GM19463 (cell line): ENCODE results near the gene SPHKAP.
"Not testable (repeated sequence)": the region's sequence is repeated elsewhere in the genome, so short reads cannot be mapped to it uniquely, and the experiment has no call there.

Experiments used
- ATAC-seq: cut with Tn5 transposase; IDR thresholded peaks from one replicate; pipeline ENCODE4 v1.9.1; 2021; ENCODE audit warnings: mild to moderate bottlenecking, moderate library complexity; ENCODE audit not compliant: unreplicated experiment

SPHKAP gene

GRCh38 chr2:228039752-228040534 lies 141.5 kb downstream of the SPHKAP start:
- peak; percentile 68 for ATAC-seq

- ATAC-seq = no peak
Measured at GRCh38 chr2:228038967-228039366, 142.5 kb downstream of the SPHKAP start.

DNA sequence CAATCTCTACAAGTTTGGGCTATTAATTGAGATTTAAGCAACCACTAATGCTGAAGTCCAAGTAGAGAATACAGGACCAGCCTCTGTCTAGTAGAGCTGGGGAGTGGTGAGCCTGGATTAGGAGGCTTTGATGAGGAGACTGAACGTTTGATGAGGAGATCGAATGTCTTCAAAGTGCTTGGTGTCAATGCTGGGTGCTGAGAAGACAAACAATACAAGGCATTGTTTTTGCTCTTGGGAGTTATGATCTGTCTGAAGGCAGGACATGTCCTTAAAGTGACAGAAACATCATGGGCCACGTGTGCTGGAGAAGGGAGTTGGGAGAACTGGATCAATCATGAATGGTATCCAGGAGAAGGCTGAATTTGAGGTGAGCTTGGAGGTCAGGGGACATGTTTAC lies 143.6 kb downstream of the SPHKAP start:
- ATAC-seq = no peak

DNA sequence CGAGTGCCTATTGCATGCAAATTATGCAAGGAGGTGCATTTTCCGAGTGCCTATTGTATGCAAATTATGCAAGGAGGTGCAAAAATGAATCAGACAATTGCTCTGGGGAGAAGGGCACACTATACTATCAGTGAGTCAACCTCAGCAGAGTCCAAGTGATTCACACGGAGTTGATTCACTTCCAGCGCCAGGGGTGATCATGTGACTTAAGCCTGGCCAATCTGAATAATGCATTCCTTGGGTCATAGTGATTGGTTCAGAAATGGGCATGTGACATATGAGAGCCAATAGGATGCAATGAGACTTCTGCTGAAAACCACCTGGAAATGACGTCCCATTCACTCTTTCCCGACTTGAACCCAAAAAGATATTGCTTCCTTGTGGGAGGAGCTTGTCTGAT lies 157.9 kb downstream of the SPHKAP start:
- ATAC-seq = no peak

- no peak for ATAC-seq
Measured at GRCh38 chr2:228018311-228018710, 163.2 kb downstream of the SPHKAP start.

GRCh38 chr2:228017784-228018183 lies 163.7 kb downstream of the SPHKAP start:
- no peak for ATAC-seq

DNA sequence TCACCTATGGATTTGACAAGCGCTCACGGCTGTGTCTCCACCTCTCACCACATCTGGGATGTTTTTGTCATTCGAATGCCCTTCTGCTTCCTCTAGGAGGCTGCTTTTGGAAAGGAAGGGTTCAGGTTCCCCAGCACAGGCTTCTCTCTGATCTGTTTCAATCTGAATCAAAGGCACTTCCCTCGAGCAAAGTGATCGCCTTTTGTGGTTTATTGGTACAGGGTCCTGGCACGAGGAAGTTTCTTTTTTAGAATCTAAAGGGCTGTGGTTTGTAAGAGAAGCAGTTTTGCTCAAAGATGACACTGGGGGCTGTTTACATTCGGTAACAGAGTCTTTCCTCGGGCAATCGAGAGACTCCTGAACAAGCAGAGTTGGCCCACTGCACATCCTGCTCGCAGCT lies 165.1 kb downstream of the SPHKAP start:
- ATAC-seq = no peak

GRCh38 chr2:228015741-228016140 lies 165.7 kb downstream of the SPHKAP start:
- no peak for ATAC-seq

DNA sequence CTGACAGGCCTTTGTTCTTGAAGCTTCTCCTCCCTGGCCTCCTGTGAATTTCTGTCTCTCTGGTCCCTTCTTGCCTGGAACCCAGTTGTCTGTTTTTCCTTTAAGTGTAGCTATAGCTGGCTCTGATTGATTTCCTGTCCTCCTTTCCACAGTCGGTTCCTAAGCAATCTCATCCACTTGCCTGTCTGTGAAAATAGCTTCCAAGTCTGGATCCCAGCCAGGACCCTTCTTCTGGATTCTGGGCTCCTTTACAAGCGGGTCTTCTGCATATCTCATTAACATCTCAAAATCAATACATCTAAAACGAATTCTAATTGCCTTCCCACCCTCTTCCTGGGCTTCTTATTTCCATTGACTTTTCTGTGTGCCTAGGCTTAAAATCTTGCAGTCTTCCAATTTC lies 185.1 kb downstream of the SPHKAP start:
- ATAC-seq = no peak

GRCh38 chr2:227990937-227991336 lies 190.6 kb downstream of the SPHKAP start:
- ATAC-seq = no peak

GRCh38 chr2:227973241-227973640 lies 208.2 kb downstream of the SPHKAP start:
- no peak for ATAC-seq

DNA sequence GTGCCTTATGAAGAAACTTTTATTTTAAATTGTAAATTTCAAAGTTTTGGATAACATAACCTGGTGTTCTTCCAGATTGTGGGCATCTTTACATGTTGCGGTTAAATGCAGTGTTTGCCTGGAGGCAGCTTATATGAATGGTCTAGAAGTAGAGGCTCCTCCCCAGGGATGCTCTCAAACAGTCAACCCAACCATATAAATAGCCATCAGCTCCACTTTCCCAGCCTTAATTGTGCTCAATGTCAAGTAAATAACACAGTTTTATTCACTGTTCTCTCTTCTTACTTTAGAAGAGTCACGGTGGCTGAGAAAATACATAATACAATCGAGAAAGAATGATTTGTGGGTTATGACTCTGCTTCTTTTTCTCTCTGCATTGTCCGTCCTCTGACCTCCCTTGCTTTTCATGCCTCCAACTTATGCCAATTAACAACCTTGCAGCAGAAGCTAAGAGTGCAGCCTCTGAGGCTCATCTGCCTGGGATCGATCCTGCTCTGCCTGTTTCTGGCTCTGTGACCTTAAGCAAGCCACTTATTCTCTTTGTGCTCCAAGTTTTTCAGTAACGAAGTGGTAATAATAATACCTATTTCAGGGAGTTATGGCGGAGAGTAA lies 209.8 kb downstream of the SPHKAP start:
- ATAC-seq = no peak

GRCh38 chr2:227960317-227960716 lies 221.2 kb downstream of the SPHKAP start:
- no peak for ATAC-seq

- no peak for ATAC-seq
Measured at GRCh38 chr2:227942965-227943364, 238.5 kb downstream of the SPHKAP start.

GRCh38 chr2:227942021-227942420 lies 239.5 kb downstream of the SPHKAP start:
- peak; percentile 72 for ATAC-seq

DNA sequence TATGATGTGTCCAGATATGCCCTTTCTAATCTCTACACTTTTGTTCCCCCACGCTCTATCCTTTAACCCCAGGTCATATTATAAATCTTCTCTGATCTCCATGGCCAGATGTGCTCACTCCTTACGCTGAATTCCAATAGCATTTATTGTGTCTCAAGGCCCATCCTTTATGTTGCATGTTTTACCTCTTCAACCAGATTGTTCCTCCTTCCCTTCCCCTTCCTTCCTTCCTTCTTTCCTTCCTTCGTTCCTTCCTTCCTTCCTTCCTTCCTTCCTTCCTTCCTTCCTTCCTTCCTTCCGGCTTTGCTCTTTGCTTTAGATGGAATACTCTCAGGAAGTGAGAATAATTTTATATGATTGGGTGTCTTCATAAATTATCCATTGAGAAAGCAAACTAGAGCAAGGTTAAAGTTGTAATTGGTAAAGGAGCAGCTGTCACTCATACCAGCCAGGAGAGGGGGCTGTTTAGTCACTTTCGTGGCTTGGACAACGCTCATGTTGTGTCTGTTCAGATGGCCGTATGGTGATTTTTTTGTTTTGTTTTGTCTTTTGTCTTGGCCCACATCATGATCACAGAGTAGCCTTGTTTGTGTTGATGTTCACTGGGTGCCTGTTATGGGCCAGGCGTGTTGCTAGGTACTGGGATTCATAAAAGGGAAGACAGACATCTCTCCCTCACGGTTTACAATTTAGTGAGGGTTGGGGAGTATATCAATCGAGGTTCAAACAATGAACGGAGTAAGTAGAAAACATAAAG lies 242.0 kb downstream of the SPHKAP start:
- ATAC-seq = no peak

DNA sequence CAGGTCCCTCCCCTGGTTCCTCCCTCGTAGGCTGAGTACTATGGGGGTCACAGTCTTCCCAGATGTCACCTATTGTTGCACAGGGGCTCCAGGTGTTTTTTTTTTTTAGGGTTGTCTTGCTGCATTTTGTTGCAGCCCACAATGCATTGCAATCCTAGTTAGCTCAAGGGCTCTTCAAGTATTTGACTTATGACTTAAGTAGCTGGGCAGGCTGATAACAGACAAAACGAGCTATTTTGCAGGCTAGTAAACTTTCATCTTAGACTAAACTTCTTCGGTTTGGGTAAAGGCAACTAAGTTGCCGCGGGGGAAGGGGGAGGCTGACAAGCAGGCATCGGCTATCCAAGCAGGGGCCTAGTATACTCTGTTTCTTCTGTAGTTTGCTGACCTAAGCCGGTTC lies 245.2 kb downstream of the SPHKAP start:
- ATAC-seq = not testable (repeated sequence)

- ATAC-seq = no peak
Measured at GRCh38 chr2:227933884-227934283, 247.6 kb downstream of the SPHKAP start.

GRCh38 chr2:227932403-227932802 lies 249.1 kb downstream of the SPHKAP start:
- no peak for ATAC-seq

- no peak for ATAC-seq
Measured at GRCh38 chr2:227932001-227932400, 249.5 kb downstream of the SPHKAP start.
